WI38 (cell line): Measurements from ENCODE around the gene DCUN1D2.

Source experiments
- H3K4me3 ChIP-seq: 2 replicates; pipeline ENCODE4 v1.5.1; 2011; ENCODE audit warnings: low read depth, mild to moderate bottlenecking, control low read depth, low read length
- TF ChIP-seq, protein P1 (sequence below): IDR thresholded peaks from 2 replicates; pipeline ENCODE4 v1.5.1; 2012; ENCODE audit warnings: low read depth, mild to moderate bottlenecking, control low read depth, low read length

The DCUN1D2 gene

DNA sequence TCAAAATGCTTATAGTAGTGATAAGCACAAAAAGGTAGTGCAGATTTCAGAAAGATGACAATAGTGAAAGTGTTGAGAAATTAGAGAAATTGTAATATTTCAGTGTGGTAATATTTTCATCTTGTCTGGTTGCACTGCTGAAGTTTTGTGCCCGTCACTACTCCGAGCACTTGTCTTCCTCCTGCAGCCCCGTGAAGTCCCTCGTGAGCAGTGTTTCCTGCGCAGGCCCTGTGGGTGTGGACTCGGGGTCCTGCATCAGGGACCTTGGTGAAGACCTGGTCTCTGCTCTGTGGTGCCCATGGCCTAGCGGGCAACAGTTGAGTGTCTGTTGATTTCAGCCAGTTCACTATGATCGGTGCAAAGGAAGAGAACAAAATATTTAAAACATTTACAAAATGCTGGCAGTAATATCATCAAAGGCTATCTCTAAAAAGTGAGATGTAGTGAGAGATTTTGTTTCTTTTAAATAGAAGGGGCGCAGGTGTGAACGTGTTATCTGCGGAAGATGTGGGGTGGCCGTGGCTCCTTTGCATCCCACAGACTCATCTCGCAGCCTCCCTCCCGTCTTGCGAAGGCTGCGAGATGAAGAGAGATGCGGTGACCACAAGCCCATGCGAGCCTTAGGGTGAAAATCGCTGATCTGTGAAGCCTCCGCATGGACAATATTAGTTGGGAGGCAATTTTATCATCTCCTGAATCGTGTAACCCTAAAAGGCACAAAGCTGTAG, 27.7 kb upstream of the DCUN1D2 start:
- no peak overlapping the region for H3K4me3 ChIP-seq
- TF ChIP-seq, protein P1, sequence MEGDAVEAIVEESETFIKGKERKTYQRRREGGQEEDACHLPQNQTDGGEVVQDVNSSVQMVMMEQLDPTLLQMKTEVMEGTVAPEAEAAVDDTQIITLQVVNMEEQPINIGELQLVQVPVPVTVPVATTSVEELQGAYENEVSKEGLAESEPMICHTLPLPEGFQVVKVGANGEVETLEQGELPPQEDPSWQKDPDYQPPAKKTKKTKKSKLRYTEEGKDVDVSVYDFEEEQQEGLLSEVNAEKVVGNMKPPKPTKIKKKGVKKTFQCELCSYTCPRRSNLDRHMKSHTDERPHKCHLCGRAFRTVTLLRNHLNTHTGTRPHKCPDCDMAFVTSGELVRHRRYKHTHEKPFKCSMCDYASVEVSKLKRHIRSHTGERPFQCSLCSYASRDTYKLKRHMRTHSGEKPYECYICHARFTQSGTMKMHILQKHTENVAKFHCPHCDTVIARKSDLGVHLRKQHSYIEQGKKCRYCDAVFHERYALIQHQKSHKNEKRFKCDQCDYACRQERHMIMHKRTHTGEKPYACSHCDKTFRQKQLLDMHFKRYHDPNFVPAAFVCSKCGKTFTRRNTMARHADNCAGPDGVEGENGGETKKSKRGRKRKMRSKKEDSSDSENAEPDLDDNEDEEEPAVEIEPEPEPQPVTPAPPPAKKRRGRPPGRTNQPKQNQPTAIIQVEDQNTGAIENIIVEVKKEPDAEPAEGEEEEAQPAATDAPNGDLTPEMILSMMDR = no peak

DNA sequence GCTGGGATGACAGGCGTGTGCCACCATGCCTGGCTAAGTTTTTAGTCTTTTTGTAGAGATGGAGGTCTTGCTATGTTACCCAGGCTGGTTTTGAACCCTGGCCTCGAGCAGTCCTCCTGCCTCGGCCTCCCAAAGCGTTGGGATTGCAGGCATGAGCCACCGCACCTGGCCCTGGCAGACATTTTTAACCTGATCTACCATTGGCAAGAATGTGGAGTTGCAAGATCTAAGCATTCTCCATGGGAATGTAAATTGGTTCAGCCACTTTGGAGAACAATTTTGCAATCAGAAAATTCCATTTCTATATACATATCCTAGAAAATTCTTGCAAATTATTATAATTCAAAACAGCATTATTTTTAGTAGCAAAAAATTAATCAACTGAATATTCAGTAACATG, 24.3 kb upstream of the DCUN1D2 start:
- H3K4me3 ChIP-seq = no peak overlapping the region
- TF ChIP-seq, protein P1 = no peak

DNA sequence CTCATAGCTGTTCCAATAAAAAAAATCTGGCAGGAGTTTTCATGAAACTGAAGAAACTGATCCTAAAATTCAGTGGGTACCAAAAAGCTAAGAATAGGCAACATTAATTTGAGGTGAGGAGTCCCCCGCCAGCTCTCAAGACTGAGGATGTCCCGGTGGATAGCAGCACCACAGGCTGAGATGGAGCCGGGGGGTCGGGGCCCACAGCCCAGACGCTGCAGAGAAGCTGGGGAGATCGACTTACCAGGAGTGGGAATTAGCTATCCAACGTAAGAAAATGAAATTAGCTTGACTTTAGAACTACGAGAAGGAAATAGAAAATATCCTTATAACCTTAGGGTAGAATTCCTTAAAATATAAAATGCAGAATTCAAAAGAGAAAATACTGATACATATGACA, 23.2 kb upstream of the DCUN1D2 start:
- TF ChIP-seq, protein P1 = no peak
- no peak overlapping the region for H3K4me3 ChIP-seq

DNA sequence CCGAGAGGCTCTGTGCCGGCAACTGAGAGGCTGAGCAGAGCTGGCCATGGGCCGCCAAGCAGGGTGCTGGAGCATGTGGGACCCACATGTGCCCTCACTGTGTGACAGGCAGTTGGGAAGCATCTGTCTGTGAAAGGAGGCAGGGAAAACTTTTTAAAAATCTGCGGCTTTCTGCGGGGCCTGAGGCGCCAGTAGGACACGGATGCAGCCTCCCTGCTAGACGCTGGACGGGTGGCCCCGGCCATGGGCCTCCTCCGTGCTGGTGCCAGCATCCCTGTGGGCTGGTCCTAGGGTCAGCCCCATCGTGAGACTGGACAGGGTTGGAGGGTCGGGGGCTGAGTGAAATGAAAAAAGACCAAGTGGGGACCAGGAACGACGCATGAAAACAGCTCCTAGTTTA, 20.9 kb upstream of the DCUN1D2 start:
- TF ChIP-seq, protein P1 = no peak
- H3K4me3 ChIP-seq = no peak overlapping the region

DNA sequence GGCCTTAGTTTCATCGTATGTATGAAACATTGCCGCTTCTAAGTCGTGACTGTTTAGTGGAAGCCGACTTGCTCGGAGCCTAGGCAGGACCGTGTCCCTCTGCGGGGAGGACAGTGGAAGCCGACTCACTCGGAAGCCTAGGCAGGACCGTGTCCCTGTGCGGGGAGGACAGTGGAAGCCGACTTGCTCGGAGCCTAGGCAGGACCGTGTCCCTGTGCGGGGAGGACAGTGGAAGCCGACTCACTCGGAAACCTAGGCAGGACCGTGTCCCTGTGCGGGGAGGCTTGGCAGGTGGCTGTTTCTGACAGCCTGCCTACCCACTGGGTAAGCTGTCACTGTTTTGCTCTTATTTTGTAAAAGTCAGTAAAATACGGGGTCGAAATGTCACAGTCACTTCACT, 20.4 kb upstream of the DCUN1D2 start:
- TF ChIP-seq, protein P1 = no peak
- H3K4me3 ChIP-seq = no peak overlapping the region

DNA sequence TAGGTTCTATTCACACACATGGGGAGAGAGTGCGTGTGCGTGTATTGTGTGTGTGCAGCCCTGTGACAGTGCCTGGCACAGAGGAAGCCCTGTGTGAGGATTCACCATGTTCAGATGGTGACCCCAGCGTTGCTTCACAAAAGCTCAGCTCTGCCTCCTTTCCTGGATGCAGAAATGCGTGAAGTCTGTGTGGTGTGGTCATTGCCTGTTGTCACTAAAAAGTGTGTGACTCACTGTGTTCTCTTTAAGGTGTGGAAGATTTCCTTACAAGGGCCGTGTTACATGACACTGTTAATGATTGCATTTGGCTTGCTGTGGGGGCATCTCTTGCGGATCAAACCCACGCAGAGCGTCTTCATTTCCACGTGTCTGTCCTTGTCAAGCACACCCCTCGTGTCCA, 19.5 kb upstream of the DCUN1D2 start:
- TF ChIP-seq, protein P1 = no peak
- H3K4me3 ChIP-seq = no peak overlapping the region

DNA sequence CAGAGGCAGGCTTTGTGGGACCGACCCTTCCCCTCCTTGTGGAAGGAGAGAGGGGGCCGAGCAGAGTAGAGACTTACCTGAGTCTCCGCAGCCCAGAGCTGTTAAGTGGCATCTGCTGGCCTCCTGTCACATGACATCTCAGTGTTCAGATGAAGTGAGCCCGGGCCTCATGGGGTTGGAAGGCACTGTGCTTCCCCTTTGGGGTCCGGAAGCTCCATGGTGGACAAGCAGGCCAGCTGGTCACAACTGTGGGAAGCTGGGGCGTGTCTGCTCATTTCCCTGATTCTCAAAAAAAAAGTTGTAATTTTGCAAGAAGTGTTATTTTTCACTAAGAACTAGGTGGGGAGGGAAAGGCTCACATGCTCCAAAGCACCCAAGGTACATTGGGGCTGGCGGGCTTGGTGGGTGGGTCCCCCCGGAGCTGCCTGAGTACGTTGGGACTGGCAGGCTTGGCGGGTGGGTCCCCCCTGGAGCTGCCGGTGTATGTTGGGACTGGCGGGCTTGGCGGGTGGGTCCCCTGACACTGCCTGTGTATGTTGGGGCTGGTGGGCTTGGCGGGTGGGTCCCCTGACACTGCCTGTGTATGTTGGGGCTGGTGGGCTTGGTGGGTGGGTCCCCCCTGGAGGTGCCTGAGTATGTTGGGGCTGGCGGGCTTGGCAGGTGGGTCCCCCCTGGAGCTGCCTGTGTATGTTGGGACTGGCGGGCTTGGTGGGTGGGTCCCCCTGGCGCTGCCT, 18.2 kb upstream of the DCUN1D2 start:
- no peak overlapping the region for H3K4me3 ChIP-seq
- TF ChIP-seq, protein P1 = no peak
